HCT116 (cell line): ENCODE measurements around the gene NABP2. TPM values are rescaled to one million over a fixed set of nuclear protein-coding genes. Genes with fewer than 3 reads are reported as not detected.

ENCODE experiments used
- ATAC-seq: fragments of 200-7000 bp; cut with Tn5 transposase; 2 replicates; pipeline ENCODE4 v1.9.1; 2020; ENCODE audit warnings: mild to moderate bottlenecking, moderate library complexity
- BruUV-seq: library from RNA; stranded (reverse); fragments of 400-500 nt; replicated peaks from 2 replicates; lab custom pipeline; 2021; lab: Mats Ljungman, UMichigan
- CTCF ChIA-PET: fragments of 300-600 bp; sonication (Branson Sonifier 250); formaldehyde crosslinking; loops from one replicate; lab custom pipeline; 2021; ENCODE audit warnings: antibody characterized with exemption; lab: Charles Lee
- POLR2A ChIA-PET: fragments of 300-600, 350-600 bp; sonication (Branson Sonifier 250); formaldehyde crosslinking; loops from one replicate; lab custom pipeline; 2021; ENCODE audit warnings: antibody characterized with exemption; lab: Charles Lee
- RAD21 ChIA-PET, 2 experiments: fragments of 300-600 bp; sonication (Branson Sonifier 250); formaldehyde crosslinking; loops; one replicate each; lab custom pipeline; 2023; ENCODE audit warnings: low total read pairs in 2 of 2; ENCODE audit not compliant: uncharacterized antibody in 2 of 2, unreplicated experiment in 2 of 2, low non-redundant PET in 1 of 2; lab: Charles Lee
- DNase-seq: peaks from one replicate; pipeline ENCODE4 v3.0.0-alpha.2; 2010; ENCODE audit warnings: low read depth, low spot score
- H2AFZ ChIP-seq: fragments of 200-600 bp; shearing (Covaris generic), sonication (generic); 2 replicates; pipeline ENCODE4 v1.6.1; 2017; ENCODE audit warnings: low read depth, mixed run types, mixed read lengths, antibody characterized with exemption, low read length; ENCODE audit not compliant: poor library complexity, severe bottlenecking
- H3K27ac ChIP-seq: 2 replicates; pipeline ENCODE4 v1.5.1; 2012; ENCODE audit warnings: low read depth, low read length
- H3K27me3 ChIP-seq: fragments of 200-600 bp; sonication (generic); 2 replicates; pipeline ENCODE4 v1.6.1; 2016; ENCODE audit warnings: mixed run types, low read length, mixed read lengths; ENCODE audit not compliant: insufficient read depth
- H3K36me3 ChIP-seq, 2 experiments: fragments of 200-500 bp in 1 of 2; fragments of 200-600 bp in 1 of 2; sonication (Bioruptor generic) in 1 of 2; sonication (generic) in 1 of 2; 2 replicates each; pipeline versions ENCODE4 v1.5.1 to v1.6.1; 2014 to 2016; ENCODE audit warnings: low read length in 2 of 2, inconsistent platforms in 1 of 2, mixed read lengths in 1 of 2, mixed run types in 1 of 2; ENCODE audit not compliant: insufficient read depth in 2 of 2, control insufficient read depth in 1 of 2
- H3K4me1 ChIP-seq, 2 experiments: fragments of 200-600 bp in 1 of 2; sonication (generic) in 1 of 2; 2 replicates each; pipeline versions ENCODE4 v1.5.1 to v1.6.1; 2012 to 2017; ENCODE audit warnings: low read length in 2 of 2, inconsistent platforms in 1 of 2, mild to moderate bottlenecking in 1 of 2, mixed read lengths in 1 of 2, mixed run types in 1 of 2, moderate library complexity in 1 of 2; ENCODE audit not compliant: insufficient read depth in 2 of 2, control insufficient read depth in 1 of 2
- H3K4me2 ChIP-seq: fragments of 200-600 bp; sonication (generic); 2 replicates; pipeline ENCODE4 v1.6.1; 2017; ENCODE audit warnings: mixed run types, low read length, mixed read lengths
- H3K4me3 ChIP-seq, 2 experiments: fragments of 200-600 bp in 1 of 2; sonication (generic) in 1 of 2; replicated peaks in 1 of 2; 2 replicates each; pipeline ENCODE4 v1.5.1; 2011 to 2016; ENCODE audit warnings: low read length in 2 of 2, control low read depth in 1 of 2, low read depth in 1 of 2, mild to moderate bottlenecking in 1 of 2, mixed read lengths in 1 of 2, mixed run types in 1 of 2
- H3K79me2 ChIP-seq: fragments of 200-600 bp; sonication (generic); 2 replicates; pipeline ENCODE4 v1.6.1; 2017; ENCODE audit warnings: mild to moderate bottlenecking, mixed run types, low read length, moderate library complexity, mixed read lengths; ENCODE audit not compliant: insufficient read depth
- H3K9ac ChIP-seq: fragments of 200-600 bp; sonication (generic); 2 replicates; pipeline ENCODE4 v1.6.1; 2016; ENCODE audit warnings: low read length, mixed read lengths
- H3K9me2 ChIP-seq: fragments of 200-600 bp; sonication (generic), shearing (Covaris generic); 2 replicates; pipeline ENCODE4 v1.6.1; 2017; ENCODE audit warnings: mixed run types, mild to moderate bottlenecking, moderate library complexity; ENCODE audit not compliant: insufficient read depth
- H3K9me3 ChIP-seq, 2 experiments: fragments of 200-500 bp in 1 of 2; fragments of 200-600 bp in 1 of 2; sonication (Bioruptor generic) in 1 of 2; sonication (generic) in 1 of 2; 2 replicates each; pipeline ENCODE4 v1.6.1; 2014 to 2017; ENCODE audit warnings: low read length in 2 of 2, mixed read lengths in 2 of 2, inconsistent platforms in 1 of 2, low read depth in 1 of 2, mild to moderate bottlenecking in 1 of 2, mixed run types in 1 of 2, moderate library complexity in 1 of 2; ENCODE audit not compliant: control insufficient read depth in 1 of 2, insufficient read depth in 1 of 2
- H4K20me1 ChIP-seq: fragments of 200-600 bp; sonication (generic), shearing (Covaris generic); 2 replicates; pipeline ENCODE4 v1.6.1; 2017; ENCODE audit warnings: mixed run types, mild to moderate bottlenecking, moderate library complexity; ENCODE audit not compliant: insufficient read depth
- ELF1 ChIP-seq: IDR thresholded peaks from 2 replicates; pipeline ENCODE4 v1.6.1; 2012; ENCODE audit warnings: low read depth, borderline replicate concordance
- FOSL1 ChIP-seq: IDR thresholded peaks from 2 replicates; pipeline ENCODE4 v1.6.1; 2012; ENCODE audit warnings: low read depth
- JUND ChIP-seq: IDR thresholded peaks from 2 replicates; pipeline ENCODE4 v1.6.1; 2012
- POLR2AphosphoS5 ChIP-seq: IDR thresholded peaks from 2 replicates; pipeline ENCODE4 v1.6.1; 2011; ENCODE audit warnings: mild to moderate bottlenecking, low read depth, low read length, moderate library complexity
- SIN3A ChIP-seq: IDR thresholded peaks from 2 replicates; pipeline ENCODE4 v1.6.1; 2012; ENCODE audit warnings: low read depth
- SRF ChIP-seq: IDR thresholded peaks from 2 replicates; pipeline ENCODE4 v1.6.1; 2012; ENCODE audit warnings: low read depth
- YY1 ChIP-seq: IDR thresholded peaks from 2 replicates; pipeline ENCODE4 v1.6.1; 2011; ENCODE audit warnings: low read length, low read depth, moderate library complexity, mild to moderate bottlenecking; ENCODE audit not compliant: insufficient replicate concordance; ENCODE audit errors: extremely low read depth
- ZFX ChIP-seq: fragments of 450-650 bp; IDR thresholded peaks from 2 replicates; pipeline ENCODE4 v1.6.1; 2017
- intact Hi-C: fragments of 100-400 bp; cut with micrococcal nuclease; formaldehyde crosslinking; loops from 2 replicates; pipeline ENCODE4 v1.10.0; 2022
- total RNA-seq: library from RNA; stranded (reverse); gene quantifications from one replicate; pipeline ENCODE4 v1.2.1, GENCODE V29; 2021; ENCODE audit not compliant: unreplicated experiment

Gene NABP2
- total RNA-seq, 1 experiment from 2014 or later = 52.9 TPM

- POLR2A ChIA-PET = no interaction called here
- Histone ChIP-seq H3K27me3 (no peaks in the 10 kb centered on the region), H3K4me1 (peaks cover 0 to 6% of the 10 kb centered on the region in 2 experiments; a peak in 2 of 4 replicates), H3K9ac (no peak overlapping the region), H3K27ac (no peak overlapping the region), H3K36me3 (peaks cover 39% of the 10 kb centered on the region in 2 experiments), H3K9me2 (no peaks in the 10 kb centered on the region), H2AFZ (no peak overlapping the region), H3K79me2 (no peaks in the 10 kb centered on the region), H3K4me3 (no peak overlapping the region), H3K4me2 (no peak overlapping the region), H4K20me1 (no peaks in the 10 kb centered on the region), H3K9me3 (no peaks in the 10 kb centered on the region)
- CTCF ChIA-PET = no interaction called here
- RAD21 ChIA-PET = no interaction called here
- ATAC-seq = no peak
- intact Hi-C loops = no loop called here
- no peak for DNase-seq
- TF ChIP-seq JUND = no peak
- no peak for TF ChIP-seq ZFX
- no peak for TF ChIP-seq FOSL1
- TF ChIP-seq YY1 = no peak
- no peak for TF ChIP-seq ELF1
- no peak for TF ChIP-seq SIN3A
- no TSS peak for BruUV-seq
Observed at GRCh38 chr12:56212361-56212760, 11.8 kb upstream of the NABP2 start.

- ChIA-PET POLR2A (no interaction called here), RAD21 (no interaction called here), CTCF (no interaction called here)
- DNase-seq (no peak), ATAC-seq (no peak)
- Histone ChIP-seq H3K9me2 (no peaks in the 10 kb centered on the region), H4K20me1 (no peaks in the 10 kb centered on the region), H3K27me3 (no peaks in the 10 kb centered on the region), H3K9me3 (no peaks in the 10 kb centered on the region), H3K9ac (no peak overlapping the region), H3K27ac (no peak overlapping the region), H3K36me3 (peaks cover 29 to 34% of the 10 kb centered on the region in 2 experiments), H3K79me2 (no peaks in the 10 kb centered on the region), H3K4me1 (peaks cover 0 to 6% of the 10 kb centered on the region in 2 experiments; a peak in 2 of 4 replicates), H2AFZ (no peak overlapping the region), H3K4me2 (no peak overlapping the region), H3K4me3 (no peak overlapping the region)
- intact Hi-C loops = no loop called here
- TF ChIP-seq POLR2AphosphoS5 (no peak), SRF (no peak), FOSL1 (no peak)
- no TSS peak for BruUV-seq
Observed at GRCh38 chr12:56213878-56214277, 10.3 kb upstream of the NABP2 start.
